NCI-H748 treated with DMSO at 0.1 percent for 48 hours (cell line): Measurements from ENCODE around the gene QSER1.
"Not testable (repeated sequence)": the region's sequence is repeated elsewhere in the genome, so short reads cannot be mapped to it uniquely, and the experiment has no call there.

ENCODE experiments used
- DNase-seq: peaks from one replicate; lab custom pipeline; 2025; lab: John Stamatoyannopoulos, UW

QSER1 gene

DNA sequence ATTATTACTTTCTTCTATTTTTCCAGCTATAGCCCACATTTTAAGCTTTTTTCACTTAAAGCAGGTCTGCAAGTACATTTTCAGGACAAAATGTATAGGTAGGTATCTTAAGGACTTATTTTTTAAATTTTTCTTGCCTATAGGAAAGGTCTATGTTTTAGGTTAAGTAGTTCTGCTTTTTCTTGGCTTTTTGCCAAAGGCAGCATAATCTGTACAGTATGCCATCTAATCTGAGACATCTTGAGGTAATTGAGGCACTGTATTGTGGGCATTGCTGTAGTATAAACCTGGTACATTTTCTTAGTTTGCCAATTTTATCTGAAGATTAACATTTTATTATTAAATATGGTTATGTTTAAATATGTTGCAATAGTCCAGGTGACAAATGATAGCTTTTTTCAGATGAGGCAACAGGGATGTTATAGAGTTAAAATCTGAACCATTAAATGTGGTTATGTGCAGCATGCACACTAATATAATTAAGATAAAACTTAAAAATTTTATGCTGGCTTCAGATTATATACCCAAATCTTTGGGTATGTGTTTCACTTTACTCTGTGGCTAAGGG, 42.9 kb downstream of the QSER1 start:
- no peak for DNase-seq

DNA sequence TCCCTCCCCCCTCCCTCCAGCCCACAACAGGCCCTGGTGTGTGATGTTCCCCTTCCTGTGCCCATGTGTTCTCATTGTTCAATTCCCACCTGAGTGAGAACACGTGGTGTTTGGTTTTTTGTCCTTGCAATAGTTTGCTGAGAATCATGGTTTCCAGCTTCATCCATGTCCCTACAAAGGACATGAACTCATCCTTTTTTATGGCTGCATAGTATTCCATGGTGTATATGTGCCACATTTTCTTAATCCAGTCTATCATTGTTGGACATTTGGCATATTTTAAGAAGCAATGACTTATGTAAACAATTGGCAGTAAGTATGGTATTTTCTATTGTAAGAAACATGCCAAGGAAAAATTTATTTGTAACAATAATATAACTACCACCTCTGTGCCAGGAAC, 43.6 kb downstream of the QSER1 start:
- not testable (repeated sequence) for DNase-seq

DNA sequence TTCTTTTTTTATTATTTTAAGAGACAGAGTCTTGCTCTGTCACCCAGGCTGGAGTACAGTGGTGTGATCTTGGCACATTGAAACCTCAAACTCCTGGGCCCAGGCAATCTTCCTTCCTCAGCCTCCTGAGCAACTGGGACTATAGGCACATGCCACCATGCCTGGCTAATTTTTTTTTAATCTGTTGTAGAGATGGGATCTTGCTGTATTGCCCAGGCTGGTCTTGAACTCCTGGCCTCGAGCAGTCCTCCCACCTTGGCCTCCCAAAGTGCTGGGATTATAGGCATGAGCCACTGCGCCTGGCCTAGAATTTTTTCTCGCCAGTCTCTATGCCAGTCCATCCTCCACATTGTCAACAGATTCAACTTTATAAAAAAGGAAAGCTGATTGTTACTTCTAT, 44.7 kb downstream of the QSER1 start:
- DNase-seq, result not testable (repeated sequence)

DNA sequence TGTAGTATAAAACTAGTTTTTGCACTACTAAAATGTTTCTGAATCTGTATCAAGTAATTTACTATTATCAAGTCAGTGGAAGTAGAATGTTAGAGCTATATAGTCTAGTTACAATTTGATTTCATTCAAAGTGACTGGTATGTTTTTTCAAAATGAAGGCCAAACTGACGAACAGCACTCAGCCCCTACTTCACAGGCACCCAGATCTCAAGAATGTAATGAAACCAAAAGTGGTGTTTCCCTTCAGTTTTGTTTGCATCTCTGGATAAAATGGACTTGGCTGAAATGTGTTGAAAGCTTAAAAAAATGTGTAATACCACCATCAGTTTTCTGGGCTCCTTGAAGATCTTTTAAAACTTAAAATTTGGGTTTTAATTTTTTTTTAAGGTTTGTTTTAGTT, 46.4 kb downstream of the QSER1 start:
- DNase-seq, result no peak

DNA sequence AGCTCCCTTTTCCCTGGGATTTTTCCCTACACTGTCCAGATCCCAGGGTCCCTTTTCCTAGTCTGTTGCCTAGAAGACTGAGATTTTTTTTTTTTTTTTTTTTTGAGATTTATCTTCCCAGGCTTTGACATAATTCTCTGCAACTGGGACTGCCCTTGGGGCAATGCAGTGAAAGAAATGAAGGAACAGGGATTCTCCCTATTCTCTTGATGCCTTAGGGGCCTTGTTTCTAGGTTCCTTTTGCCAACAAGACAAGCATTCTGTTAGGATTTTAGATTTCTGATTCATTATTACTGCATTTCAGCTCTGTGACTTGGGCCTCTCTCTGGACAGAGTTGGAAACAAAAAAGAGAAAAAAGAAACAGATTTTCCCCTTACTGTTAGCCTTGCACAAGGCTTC, 47.3 kb downstream of the QSER1 start:
- no peak for DNase-seq

DNA sequence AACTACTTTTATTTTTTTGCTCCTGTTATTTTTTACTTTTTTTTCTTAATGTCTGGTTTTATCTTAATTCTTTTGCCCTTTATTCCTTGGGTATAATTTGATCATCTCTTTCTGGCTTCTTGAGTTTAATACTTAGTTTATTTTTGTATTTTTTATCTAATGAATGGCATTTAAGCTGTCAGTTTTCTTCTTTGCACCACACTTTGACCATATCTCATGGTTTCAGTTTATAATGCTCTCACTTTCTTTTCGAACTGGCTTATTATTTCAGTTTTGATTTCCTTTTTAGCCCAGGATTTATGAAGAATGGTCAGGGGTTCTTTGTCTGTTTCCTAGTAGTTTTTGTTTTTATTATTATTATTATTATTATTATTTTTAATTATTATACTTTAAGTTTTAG, 48.3 kb downstream of the QSER1 start:
- DNase-seq, result no peak

DNA sequence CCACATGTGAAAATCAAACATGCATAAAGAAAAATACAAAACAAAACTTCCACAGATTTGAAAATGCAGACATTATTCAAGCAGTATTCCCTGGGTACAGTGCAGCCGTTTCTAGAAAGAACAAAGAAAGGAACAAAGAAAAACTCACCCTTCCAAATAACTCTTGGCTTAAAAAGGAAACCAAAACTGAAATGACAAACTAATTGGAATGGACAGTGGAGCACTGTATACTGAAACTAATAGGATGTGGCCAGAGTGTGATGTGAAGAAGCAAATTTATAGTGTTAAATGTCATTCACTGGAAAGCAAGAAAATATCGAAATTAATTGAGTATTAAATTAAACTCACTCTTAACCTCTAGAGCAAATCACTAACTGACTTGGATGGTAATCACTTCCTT, 55.4 kb downstream of the QSER1 start:
- no peak for DNase-seq

DNA sequence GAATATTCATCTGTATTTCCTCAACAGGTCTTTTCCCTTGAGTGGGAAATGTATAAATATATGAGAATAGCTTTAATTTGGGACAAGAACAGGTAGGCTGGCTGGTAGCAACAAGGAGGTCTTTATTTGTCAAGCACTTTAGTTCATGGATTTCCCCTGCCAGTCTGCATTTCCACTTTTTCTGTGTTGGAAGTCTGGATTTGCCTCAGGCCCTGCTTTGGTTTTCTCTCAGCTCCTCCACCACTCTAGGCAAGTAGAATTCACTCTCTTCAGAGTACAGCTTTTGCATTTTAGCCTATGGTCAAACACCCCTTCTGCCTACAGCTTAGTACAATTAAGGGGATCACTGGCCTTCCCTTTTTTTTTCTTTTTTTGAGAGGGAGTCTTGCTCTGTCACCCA, 57.1 kb downstream of the QSER1 start:
- DNase-seq, result no peak

DNA sequence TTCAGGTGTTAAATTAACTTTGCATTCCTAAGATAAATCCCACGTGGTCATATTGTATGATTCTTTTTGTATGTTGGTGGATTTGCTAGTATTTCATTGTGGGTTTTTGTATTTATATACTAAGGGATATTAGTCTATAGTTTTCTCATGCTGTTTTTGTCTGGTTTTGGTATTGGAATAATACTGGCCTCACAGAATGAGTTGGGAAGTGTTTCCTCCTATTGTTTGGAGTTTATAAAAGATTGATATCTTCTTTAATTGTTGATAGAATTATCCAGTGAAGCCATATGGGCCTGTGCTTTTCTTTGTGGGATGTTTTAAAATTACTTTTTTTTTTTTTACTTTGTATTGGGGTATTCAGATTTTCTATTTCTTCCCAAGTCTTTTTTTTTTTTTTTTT, 59.8 kb downstream of the QSER1 start:
- no peak for DNase-seq

DNA sequence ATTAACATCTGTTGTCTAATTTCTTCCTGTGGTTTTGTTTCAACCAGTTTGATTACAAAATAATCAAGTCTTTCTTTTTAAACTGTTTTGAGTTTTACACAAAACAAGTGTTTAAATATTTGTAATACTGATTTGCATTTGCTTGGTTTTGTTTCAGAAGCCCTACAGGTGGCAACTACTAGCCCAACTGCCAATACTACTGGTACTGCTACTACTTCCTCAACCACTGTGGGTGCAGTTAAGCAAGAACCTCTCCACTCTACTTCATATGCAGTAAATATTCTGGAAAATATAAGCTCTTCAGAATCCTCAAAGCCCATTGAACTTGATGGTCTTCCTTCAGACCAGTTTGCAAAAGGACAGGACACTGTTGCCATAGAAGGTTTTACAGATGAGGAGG, 61.1 kb downstream of the QSER1 start:
- DNase-seq, result no peak

DNA sequence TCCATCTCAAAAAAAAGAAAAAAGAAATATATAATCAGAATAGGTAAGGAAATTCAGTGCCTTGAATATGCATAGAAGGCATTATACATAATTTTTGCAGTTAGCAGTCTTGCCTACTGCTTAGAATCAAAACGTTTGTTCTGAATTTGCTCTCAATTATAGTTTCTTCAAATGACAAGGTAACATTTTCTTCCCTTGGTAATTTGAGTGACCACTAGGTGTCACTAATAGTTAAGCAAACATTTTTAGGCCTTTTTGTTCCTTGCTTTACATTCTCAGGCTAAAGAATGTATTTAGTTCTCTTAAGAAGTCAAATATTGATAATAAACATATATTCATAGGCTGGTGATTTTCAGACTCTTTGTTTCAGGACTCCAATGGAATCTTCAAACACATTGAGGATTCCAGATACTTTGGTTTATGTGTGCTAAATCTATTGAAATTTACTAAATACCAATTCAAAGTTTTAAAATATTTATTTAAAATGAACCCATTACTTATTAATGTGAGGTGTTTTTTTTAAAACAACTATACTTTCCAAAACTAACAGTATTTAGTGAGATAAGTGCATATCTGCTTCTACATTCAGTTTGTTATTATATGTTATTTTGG, 68.0 kb downstream of the QSER1 start:
- DNase-seq, result peak; percentile 6

DNA sequence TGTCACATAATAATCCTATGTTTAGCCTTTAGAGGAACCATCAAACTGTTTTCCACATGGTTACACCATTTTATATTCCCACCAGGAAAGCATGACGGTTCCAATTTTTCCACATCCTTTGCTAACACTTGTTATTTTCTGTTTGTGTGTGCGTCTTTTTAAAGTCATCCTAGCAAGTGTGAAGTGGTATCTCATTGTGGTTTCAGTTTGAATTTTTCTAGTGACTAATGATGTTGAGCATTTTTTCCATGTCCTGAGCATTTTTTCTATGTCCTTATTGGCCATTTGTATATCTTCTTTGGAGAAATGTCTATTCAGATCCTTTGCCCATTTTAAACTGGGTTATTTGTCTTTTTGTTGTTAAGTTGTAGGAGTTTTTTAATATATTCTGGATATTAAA, 69.4 kb downstream of the QSER1 start:
- DNase-seq, result no peak

DNA sequence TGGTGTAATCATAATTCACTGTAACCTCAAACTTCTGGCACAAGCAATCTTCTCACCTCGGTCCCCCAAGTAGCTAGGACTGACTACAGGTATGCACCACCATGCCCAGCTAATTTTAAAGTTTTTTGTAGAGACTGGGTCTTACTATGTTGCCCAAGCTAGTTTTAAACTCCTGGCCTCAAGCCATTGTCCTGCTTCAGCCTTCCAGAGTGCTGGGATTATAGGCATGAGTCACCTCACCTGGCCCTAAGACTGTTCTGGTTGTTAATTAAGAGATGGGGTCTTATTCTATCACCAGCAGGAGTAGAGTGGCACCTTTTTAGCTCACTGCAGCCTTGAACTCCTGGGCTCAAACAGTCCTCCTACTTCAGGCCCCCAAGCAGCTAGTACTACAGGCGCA, 71.1 kb downstream of the QSER1 start:
- DNase-seq, result no peak

DNA sequence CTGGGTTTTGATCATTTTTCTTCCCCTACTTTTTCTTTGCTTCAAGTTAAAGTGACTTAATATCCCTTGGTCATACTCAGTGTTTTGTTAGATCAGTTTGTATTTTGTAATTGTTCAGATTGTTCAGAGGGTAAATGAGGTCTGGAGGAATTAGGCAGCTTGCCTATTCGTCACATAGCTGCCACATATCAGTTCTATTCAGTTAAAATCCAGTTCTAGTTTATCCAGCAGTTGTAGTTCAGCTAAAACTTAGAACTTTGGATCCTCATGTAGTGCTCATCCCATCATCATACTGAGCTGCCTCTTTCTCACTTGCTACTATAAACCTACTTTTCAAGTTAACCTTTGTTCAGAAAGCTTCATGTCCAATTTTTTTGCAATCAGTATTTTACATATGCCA, 75.9 kb downstream of the QSER1 start:
- no peak for DNase-seq

DNA sequence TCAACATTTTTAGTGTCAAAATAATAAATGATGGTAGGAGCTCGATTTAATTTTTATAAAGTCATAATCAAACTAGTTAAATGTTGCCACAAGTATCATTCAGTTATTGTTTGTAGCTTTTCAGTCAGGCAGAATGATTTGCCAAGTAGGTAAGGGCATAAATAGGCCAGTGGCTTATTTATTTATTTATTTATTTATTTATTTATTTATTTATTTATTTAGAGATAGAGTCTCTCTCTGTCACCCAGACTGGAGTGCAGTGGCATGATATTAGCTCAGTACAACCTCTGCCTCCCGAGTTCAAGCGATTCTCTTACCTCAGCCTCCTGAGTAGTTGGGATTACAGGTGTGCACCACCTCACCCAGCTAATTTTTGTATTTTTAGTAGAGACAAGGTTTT, 79.6 kb downstream of the QSER1 start:
- DNase-seq, result not testable (repeated sequence)

DNA sequence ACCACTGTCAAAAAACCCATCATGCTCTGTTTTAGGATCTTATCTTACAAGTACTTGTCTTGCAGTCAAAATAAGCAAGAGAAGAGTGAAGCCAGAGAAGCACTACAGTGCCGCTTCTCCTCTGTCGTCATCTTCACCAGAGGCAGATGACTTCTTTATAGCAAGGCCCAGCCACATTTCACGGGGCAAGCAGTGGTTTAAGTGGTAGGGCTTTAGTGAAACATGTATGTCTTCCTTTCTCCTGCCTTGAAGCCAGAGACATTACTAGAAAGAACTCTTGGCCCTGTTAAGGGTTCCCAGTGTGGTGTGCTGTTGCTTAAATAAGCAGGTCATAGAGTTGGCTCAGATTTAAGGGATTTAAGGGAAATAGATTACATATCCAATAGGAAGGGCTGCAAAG, 80.2 kb downstream of the QSER1 start:
- no peak for DNase-seq

DNA sequence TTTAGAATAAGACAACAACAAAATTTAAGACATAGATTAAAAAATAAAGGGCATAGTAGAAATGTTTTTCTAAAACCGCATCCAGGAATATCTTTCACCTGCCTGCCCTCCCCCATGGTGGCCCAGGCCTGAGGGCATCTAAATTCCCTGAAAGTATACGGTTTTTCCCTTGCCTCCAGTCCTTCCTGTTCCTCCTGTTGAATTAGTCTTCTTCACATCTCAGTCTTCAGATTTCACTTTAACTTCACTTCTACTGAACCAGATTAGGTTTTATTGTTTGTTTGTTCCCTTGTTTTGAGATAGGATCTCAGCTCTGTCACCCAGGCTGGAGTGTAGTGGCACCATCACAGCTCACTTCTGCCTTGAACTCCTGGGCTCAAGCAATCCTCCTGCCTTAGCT, 90.0 kb downstream of the QSER1 start:
- no peak for DNase-seq

DNA sequence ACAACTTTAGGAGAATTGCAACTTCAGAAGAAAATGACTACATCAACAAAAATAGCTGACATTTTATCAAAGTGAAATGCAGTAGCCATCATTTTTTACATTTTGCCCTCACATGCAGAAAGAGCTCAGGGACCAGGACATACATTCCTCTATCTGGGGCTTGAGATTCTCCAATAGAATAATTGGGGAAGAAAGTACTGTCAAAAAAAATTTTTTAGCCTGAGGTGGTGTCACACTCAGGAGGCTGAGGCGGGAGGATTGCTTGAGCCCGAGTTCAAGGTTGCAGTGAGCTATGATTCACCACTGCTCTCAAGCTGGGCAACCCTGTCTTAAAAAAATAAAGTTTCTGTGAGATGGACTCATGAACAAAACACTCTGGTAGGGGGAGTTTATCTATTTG, 90.9 kb downstream of the QSER1 start:
- DNase-seq, result no peak

DNA sequence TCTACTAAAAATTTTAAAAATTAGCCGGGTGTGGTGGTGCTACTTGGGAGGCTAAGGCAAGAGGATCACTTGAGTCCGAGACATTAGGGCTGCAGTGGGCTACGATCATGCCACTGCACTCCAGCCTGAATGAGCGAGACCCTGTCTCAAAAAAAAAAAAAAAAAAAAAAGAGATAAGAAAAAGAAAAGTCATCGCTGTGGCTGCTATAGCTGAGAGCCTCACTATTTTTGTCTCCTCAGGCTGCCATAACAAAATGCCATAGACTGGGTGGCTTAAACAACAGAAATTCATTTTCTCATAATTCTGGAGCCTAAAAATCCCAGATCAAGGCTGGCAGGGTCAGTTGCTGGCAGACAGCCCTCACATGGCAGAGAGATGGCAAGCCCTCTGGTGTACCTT, 93.0 kb downstream of the QSER1 start:
- DNase-seq, result no peak

DNA sequence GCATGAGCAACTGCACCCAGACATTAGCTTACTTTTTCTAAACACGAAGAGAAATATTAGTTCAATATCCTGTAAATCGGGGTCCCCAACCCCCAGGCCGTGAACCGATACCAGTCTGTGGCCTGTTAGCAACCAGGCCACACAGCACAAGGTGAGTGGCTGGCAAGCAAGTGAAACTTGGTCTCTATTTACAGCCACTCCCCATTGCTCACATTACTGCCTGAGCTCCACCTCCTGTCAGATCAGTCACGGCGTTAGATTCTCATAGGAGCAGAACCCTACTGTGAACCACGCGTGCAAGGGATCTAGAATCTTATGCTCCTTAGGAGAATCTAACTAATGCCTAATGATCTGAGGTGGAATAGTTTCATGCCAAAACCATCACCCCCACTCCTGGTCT, 95.2 kb downstream of the QSER1 start:
- DNase-seq, result no peak

DNA sequence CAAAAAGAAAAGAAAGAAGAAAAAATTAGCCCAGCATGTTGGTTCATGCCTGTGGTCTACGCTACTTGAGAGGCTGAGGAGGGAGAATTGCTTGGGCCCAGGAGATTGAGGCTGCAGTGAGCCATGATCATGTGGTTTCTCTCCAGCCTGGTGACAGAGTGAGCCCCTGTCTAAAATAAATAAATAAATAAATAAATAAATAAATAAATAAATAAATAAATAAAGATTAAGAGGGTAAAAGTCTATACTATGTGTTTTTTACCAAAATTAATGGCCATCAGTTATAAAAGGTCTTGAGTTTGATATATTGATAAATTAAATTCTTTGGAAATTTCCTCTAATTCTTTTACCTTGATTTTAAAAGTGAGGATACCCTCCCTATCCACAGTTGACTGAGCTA, 97.9 kb downstream of the QSER1 start:
- no peak for DNase-seq

DNA sequence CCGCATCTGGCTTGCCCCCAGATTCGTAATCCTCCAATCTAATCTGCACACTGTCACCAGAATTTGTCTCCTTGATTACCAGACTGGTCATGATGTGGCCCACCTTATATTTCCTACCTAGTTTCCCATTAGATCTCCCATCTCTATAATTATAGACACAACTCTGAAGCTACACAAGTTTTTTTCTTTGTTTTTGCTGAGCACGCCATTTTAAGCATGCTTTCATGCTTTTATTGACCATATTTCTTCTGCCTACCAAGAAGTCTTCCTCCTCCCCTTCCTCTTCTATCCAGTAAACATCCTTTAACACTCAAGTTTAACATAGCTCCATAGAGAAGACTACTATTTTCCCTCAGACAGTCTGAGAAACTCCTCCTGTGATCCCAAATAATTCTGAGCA, 98.8 kb downstream of the QSER1 start:
- DNase-seq, result no peak

DNA sequence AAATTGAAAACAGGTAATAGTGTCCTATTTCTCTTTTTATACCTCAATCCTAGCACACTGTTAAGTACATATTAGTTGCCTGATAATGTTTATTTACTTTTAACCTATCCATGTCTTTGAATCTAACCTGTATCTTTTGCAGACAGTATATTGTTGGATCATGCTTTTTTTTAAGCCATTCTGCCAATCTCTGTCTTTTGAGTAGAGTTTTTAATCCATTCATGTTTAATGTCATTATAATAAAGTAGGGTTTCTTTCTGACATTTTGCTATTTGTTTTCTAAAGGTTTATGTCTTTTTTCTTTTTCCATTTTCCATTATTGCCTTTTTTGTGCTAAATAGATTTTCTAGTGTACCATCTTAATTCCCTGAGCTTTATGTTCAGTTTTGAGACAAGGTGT, 99.3 kb downstream of the QSER1 start:
- DNase-seq, result no peak

DNA sequence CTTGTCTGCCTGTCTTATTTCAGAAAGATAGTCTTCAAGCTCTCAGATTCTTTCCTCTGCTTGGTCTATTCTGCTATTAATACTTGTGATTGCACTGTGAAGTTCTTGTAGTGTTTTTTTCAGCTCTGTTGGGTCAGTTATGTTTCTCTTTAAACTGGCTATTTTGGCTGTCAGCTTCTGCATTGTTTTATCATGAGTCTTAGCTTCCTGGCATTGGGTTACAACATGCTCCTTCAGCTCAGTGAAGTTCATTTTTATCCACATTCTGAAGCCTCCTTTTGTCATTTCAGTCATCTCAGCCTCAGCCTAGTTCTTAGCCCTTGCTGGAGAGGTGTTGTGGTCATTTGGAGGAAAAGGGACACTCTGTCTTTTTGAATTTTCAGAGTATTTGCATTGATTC, 107.6 kb downstream of the QSER1 start:
- DNase-seq, result no peak

DNA sequence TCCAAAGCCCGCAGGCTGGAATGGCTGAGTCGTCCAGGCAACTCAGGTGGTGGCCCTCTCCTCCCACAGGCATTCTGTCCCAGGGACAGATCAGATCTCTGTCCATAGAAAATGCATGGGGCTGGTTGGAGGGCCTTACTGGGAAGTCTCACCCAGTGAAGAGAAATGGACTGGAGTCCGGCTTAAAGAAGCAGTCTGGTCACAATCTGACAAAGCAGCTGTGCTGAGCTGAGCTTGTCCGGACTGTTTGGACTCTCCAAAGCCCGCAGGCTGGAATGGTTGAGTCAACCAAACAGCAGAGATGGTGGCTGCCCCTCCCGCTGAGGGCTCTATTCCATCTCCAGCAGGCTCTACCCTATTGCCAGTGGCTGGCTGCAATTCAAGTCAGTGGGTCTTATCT, 108.7 kb downstream of the QSER1 start:
- no peak for DNase-seq
